Body of pancreas (tissue), 4 donors: ENCODE data around the gene SPCS2. TPM values are rescaled to one million over a fixed set of nuclear protein-coding genes. Genes with fewer than 3 reads are reported as not detected.

Experiments
- ATAC-seq: fragments of 150-250 bp; one replicate; pipeline ENCODE4 v1.9.1; 2016
- DNase-seq, 4 donors: peaks; one replicate each; pipeline ENCODE4 v3.0.0-alpha.2; 2019
- H3K27ac ChIP-seq, 4 donors: fragments of 200-600 bp; sonication (generic); 1 replicate in 3 of 4; 2 replicates in 1 of 4; pipeline versions ENCODE4 v1.5.1 to v1.6.1; 2016 to 2019; ENCODE audit warnings: mild to moderate bottlenecking in 1 of 4, mixed read lengths in 1 of 4, moderate library complexity in 1 of 4
- H3K27me3 ChIP-seq, 2 donors: fragments of 200-600 bp; sonication (generic); one replicate each; pipeline ENCODE4 v1.6.0; 2016; ENCODE audit warnings: mild to moderate bottlenecking in 1 of 2
- H3K36me3 ChIP-seq, 2 donors: fragments of 200-600 bp; sonication (generic); replicated peaks in 1 of 2; 2 replicates each; pipeline ENCODE4 v1.5.1; 2016; ENCODE audit warnings: low read depth in 2 of 2; ENCODE audit not compliant: insufficient read depth in 1 of 2
- H3K4me1 ChIP-seq: fragments of 200-600 bp; sonication (generic); one replicate; pipeline ENCODE4 v1.6.0; 2016
- H3K4me3 ChIP-seq, 2 donors: fragments of 200-600 bp; sonication (generic); 1 replicate in 1 of 2; 2 replicates in 1 of 2; pipeline ENCODE4 v1.5.1; 2016 to 2019
- H3K9me3 ChIP-seq, 3 donors: fragments of 200-600 bp; sonication (generic); 1 replicate in 2 of 3; 2 replicates in 1 of 3; pipeline ENCODE4 v1.5.1; 2016
- POLR2A ChIP-seq, 3 donors: fragments of 450-650 bp; IDR thresholded peaks; one replicate each; pipeline ENCODE4 v1.6.1; 2016; ENCODE audit warnings: antibody characterized with exemption in 3 of 3, mild to moderate bottlenecking in 2 of 3
- WGBS, 2 donors: methylation state at CpG; one replicate each; pipeline ENCODE4 v1.1.5; 2017; 5-methylcytosine and 5-hydroxymethylcytosine counted together
- intact Hi-C: fragments of 100-400 bp; cut with DNase I; formaldehyde crosslinking; loops from one replicate; pipeline ENCODE4 v1.15.1; 2023
- total RNA-seq, 2 donors: library from RNA; depleted of rRNA; stranded (reverse); fragments of >200 nt; gene quantifications; one replicate each; pipeline ENCODE4 v1.1.0, GENCODE V29; 2016
- TF ChIP-seq, protein P1 (sequence below), 7 experiments: fragments of 450-650 bp in 4 of 7; fragments of 200-600 bp in 3 of 7; sonication (generic) in 3 of 7; IDR thresholded peaks; one replicate each; pipeline ENCODE4 v1.5.1; 2016 to 2019; ENCODE audit warnings: antibody characterized with exemption in 7 of 7

The SPCS2 gene
- total RNA-seq, 2 donors from 2014 or later: 15.5 to 30.4 TPM

GRCh38 chr11:75022759-75023396 is 73.8 kb downstream of the SPCS2 start:
- peak; percentile 96 for ATAC-seq
- H3K4me3 ChIP-seq: no peak overlapping the region
- H3K27ac ChIP-seq: peak overlapping the region in 3 of 4 donors; percentile 7 to 43 (median 40)
- intact Hi-C loops: loop anchor here (10.0 kb wide), 1 partner anchor 222 kb away; the partner anchor contains the start of gene TPBGL
- peaks cover 8% of the 10 kb centered on the region for H3K4me1 ChIP-seq
- H3K27me3 ChIP-seq: no peaks in the 10 kb centered on the region
- H3K36me3 ChIP-seq: no peaks in the 10 kb centered on the region
- TF ChIP-seq, protein P1, sequence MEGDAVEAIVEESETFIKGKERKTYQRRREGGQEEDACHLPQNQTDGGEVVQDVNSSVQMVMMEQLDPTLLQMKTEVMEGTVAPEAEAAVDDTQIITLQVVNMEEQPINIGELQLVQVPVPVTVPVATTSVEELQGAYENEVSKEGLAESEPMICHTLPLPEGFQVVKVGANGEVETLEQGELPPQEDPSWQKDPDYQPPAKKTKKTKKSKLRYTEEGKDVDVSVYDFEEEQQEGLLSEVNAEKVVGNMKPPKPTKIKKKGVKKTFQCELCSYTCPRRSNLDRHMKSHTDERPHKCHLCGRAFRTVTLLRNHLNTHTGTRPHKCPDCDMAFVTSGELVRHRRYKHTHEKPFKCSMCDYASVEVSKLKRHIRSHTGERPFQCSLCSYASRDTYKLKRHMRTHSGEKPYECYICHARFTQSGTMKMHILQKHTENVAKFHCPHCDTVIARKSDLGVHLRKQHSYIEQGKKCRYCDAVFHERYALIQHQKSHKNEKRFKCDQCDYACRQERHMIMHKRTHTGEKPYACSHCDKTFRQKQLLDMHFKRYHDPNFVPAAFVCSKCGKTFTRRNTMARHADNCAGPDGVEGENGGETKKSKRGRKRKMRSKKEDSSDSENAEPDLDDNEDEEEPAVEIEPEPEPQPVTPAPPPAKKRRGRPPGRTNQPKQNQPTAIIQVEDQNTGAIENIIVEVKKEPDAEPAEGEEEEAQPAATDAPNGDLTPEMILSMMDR (IDR thresholded peaks at IDR 0.05): peak; percentile 91 to 97 (median 95)
- peak in 1 of 3 donors; percentile 8 for TF ChIP-seq POLR2A (IDR thresholded peaks at IDR 0.05)
- no peaks in the 10 kb centered on the region for H3K9me3 ChIP-seq
- WGBS, 2 donors: 39 to 66% methylated on average over 3 to 5 of the region's 5 CpGs
- peak; percentile 91 to 96 (median 93) for DNase-seq

DNA sequence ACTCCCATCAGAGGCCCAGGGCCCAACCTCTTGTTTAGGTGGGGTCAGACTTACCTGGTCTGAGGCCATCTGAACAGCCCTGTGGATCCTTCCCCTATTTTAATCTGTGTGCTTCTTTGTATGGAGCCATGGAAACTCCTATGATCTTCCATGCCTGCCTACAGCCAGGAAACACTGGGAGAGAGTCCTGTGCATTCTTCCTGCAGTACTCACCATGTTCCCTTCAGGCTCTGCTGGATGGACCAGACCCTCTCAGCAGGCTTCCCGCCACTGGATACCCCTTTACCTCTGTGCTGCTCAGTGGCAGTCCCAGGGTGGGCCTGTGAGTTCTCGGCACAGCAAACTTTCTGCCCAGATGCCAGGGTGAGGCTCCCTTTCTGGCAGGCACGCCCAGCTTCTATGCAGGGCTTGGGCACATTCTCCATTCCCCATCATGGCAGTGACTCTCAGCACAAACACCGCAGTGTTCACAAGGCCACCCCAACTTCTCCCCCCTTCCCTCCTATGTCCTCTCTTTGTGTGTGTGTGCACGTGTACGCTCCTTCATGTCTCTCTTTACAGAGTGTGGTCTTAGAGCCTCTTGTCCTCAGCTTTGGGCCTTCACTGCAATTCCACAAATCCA is 74.5 kb downstream of the SPCS2 start:
- TF ChIP-seq, protein P1 (IDR thresholded peaks at IDR 0.05): no peak
- TF ChIP-seq POLR2A (IDR thresholded peaks at IDR 0.05): no peak
- peaks cover 8% of the 10 kb centered on the region for H3K4me1 ChIP-seq
- H3K9me3 ChIP-seq: no peaks in the 10 kb centered on the region
- no peaks in the 10 kb centered on the region for H3K36me3 ChIP-seq
- intact Hi-C loops: loop anchor here (10.0 kb wide), 1 partner anchor 221 kb away; the partner anchor contains the start of gene TPBGL
- no peaks in the 10 kb centered on the region for H3K27me3 ChIP-seq
- H3K27ac ChIP-seq: no peak overlapping the region
- H3K4me3 ChIP-seq: no peak overlapping the region
- DNase-seq (no peak), ATAC-seq (no peak)
- 86 to 90% methylated on average over 6 of the region's 6 CpGs for WGBS, 2 donors

DNA sequence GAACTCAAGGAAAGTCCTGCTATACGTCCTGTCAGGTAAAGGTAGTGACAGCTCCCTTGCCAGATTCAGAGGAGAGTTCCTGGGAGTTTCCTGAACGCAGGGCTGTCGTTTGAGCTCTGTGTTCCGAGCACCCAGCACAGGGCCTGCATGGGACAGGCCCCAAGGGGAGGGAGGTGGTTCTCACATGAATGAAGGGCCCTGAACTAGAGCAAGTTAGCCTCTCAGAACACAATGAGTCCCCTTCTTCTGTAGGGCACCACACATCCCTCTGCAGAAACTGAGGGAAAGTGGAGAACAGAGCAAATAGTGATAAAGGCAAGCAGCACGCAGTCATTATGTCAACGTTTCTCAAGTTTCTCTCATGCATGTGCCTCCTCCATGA is 75.0 kb downstream of the SPCS2 start:
- TF ChIP-seq POLR2A (IDR thresholded peaks at IDR 0.05): no peak
- TF ChIP-seq, protein P1 (IDR thresholded peaks at IDR 0.05): no peak
- Histone ChIP-seq H3K9me3 (no peaks in the 10 kb centered on the region), H3K36me3 (no peaks in the 10 kb centered on the region), H3K4me1 (peaks cover 8% of the 10 kb centered on the region), H3K27me3 (no peaks in the 10 kb centered on the region), H3K4me3 (no peak overlapping the region), H3K27ac (no peak overlapping the region)
- DNase-seq: no peak
- 83 to 90% methylated on average over 6 of the region's 6 CpGs for WGBS, 2 donors
- intact Hi-C loops: loop anchor here (10.0 kb wide), 1 partner anchor 221 kb away; the partner anchor contains the start of gene TPBGL
- no peak for ATAC-seq

- intact Hi-C loops: loop anchor here (10.0 kb wide), 1 partner anchor 220 kb away; the partner anchor contains the start of gene TPBGL
- no peaks in the 10 kb centered on the region for H3K27me3 ChIP-seq
- 33 to 46% methylated on average over 1 of the region's 1 CpG for WGBS, 2 donors
Observed at GRCh38 chr11:75024764-75025211, 75.7 kb downstream of the SPCS2 start.

More at GRCh38 chr11:75024764-75025211, 75.7 kb downstream of the SPCS2 start:
- DNase-seq (no peak), ATAC-seq (no peak)
- Histone ChIP-seq H3K4me1 (peaks cover 8% of the 10 kb centered on the region), H3K36me3 (no peaks in the 10 kb centered on the region), H3K9me3 (no peaks in the 10 kb centered on the region), H3K4me3 (no peak overlapping the region), H3K27ac (no peak overlapping the region)
- TF ChIP-seq, protein P1 (IDR thresholded peaks at IDR 0.05): no peak
- no peak for TF ChIP-seq POLR2A (IDR thresholded peaks at IDR 0.05)
